ENCODE data around the gene RELA. TPM values are rescaled to one million over a fixed set of nuclear protein-coding genes. Genes with fewer than 3 reads are reported as not detected.
A peak's percentile ranks its signal among the peaks of the same experiment; 100 is the strongest.

RELA gene
- total RNA-seq, 1 donor from 2014 or later = 68.9 TPM

DNA sequence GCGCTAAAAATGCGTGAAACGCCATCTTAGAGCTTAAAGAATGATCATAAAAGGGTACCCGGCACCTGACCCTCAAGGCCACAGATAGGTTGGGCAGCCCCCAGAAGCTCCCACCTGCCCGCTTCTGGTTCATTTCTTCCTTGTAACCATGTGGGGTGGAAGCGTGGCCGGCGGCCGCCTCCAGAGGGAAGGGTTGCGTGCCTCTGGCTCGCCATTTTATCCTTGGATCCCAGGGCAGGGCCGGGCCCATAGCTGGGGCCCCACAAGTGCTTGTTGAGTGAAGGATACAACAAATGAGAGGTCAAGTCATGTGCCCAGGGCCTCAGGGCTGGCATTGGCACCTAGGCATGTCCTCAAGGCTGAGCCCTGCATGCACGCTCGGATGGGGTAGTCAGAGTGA lies 41.3 kb downstream of the RELA start:
- peaks cover 26% of the 10 kb centered on the region for H3K4me1 ChIP-seq
- H3K4me3 ChIP-seq = no peak overlapping the region
- no peaks in the 10 kb centered on the region for H3K27me3 ChIP-seq (ENCODE audit: low read depth)
- DNase-seq = no peak
- H3K9me3 ChIP-seq = no peaks in the 10 kb centered on the region
- peaks cover 89% of the 10 kb centered on the region for H3K36me3 ChIP-seq
- TF ChIP-seq, protein P1, sequence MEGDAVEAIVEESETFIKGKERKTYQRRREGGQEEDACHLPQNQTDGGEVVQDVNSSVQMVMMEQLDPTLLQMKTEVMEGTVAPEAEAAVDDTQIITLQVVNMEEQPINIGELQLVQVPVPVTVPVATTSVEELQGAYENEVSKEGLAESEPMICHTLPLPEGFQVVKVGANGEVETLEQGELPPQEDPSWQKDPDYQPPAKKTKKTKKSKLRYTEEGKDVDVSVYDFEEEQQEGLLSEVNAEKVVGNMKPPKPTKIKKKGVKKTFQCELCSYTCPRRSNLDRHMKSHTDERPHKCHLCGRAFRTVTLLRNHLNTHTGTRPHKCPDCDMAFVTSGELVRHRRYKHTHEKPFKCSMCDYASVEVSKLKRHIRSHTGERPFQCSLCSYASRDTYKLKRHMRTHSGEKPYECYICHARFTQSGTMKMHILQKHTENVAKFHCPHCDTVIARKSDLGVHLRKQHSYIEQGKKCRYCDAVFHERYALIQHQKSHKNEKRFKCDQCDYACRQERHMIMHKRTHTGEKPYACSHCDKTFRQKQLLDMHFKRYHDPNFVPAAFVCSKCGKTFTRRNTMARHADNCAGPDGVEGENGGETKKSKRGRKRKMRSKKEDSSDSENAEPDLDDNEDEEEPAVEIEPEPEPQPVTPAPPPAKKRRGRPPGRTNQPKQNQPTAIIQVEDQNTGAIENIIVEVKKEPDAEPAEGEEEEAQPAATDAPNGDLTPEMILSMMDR (IDR thresholded peaks at IDR 0.05) = no peak
- H3K27ac ChIP-seq = peak overlapping the region; percentile 18
- intact Hi-C loops (cut with DNase I) = no loop called here
- peak in 1 of 2 donors; percentile 45 for ATAC-seq

DNA sequence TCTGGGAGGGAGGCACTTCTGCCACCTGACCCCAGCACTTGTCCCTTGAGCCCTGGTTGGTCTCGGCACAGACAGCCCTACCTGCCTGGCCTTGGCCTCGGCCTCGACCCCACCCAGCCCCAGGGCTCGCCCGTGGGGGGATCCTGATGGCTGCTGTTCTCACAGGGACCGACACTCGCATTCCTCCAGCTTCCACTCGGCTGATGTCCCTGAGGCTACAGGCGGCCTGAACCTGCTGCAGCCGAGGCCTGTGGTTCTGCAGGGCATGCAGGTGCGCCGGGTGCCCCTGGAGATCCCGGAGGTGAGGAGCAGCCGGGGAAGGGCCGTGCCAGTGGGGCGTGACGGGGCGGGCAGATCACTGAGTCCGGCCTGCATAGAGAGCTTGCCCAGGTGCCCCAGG lies 42.0 kb downstream of the RELA start:
- Histone ChIP-seq H3K27me3 (ENCODE audit: low read depth) (no peaks in the 10 kb centered on the region), H3K36me3 (peaks cover 81% of the 10 kb centered on the region), H3K9me3 (no peaks in the 10 kb centered on the region), H3K27ac (peak overlapping the region; percentile 18), H3K4me1 (peaks cover 22% of the 10 kb centered on the region), H3K4me3 (no peak overlapping the region)
- TF ChIP-seq, protein P1 (IDR thresholded peaks at IDR 0.05) = no peak
- intact Hi-C loops (cut with DNase I) = no loop called here
- ATAC-seq (no peak), DNase-seq (no peak)

DNA sequence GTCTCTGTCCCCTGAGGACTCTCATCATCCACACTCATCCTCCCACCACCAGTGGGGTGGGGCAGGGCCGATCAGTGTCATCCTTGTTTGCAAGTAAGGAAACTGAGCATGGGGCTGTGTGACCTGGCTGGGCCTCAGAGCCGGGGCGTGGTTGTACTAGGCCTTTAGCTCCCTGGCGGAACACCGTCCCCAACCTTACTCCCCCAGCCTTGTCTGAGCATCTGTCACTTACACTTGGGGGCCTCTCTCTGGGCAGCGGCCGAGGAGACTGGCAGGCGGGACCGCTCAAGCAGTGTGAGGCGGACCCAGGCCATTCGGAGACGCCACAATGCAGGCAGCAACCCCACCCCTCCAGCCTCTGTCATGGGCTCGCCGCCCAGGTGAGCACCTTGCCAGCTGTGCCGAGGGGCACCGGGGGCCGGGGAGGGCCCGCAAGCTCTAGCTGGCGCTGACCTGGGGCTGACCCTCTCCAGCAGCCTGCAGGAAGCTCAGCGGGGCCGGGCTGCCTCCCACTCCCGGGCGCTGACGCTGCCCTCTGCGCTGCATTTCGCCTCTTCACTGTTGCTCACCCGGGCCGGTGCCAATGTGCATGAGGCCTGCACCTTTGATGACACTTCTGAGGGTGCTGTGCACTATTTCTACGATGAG lies 43.3 kb downstream of the RELA start:
- Histone ChIP-seq H3K27me3 (ENCODE audit: low read depth) (no peaks in the 10 kb centered on the region), H3K36me3 (peaks cover 68% of the 10 kb centered on the region), H3K4me3 (no peak overlapping the region), H3K4me1 (peaks cover 21% of the 10 kb centered on the region), H3K27ac (no peak overlapping the region), H3K9me3 (no peaks in the 10 kb centered on the region)
- ATAC-seq = no peak
- DNase-seq = no peak
- TF ChIP-seq, protein P1 (IDR thresholded peaks at IDR 0.05) = no peak
- intact Hi-C loops (cut with DNase I) = no loop called here

DNA sequence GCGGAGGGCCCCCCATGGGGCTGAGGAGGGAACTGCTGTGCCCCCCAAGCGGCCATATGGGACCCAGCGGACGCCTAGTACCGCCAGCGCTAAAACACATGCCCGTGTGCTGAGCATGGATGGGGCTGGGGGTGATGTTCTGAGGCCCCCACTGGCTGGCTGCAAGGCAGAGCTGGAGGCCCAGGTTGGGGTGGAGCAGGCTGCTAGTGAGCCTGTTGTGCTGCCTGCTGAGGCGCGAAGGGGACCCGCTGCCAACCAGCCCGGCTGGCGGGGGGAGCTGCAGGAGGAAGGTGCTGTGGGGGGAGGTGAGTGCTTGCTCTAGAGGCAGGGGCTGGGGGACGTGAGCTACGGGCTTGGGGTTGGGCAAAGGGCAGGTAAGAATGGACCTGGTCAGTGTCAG lies 44.0 kb downstream of the RELA start:
- Histone ChIP-seq H3K9me3 (no peaks in the 10 kb centered on the region), H3K4me1 (peaks cover 21% of the 10 kb centered on the region), H3K27ac (no peak overlapping the region), H3K27me3 (ENCODE audit: low read depth) (no peaks in the 10 kb centered on the region), H3K4me3 (no peak overlapping the region), H3K36me3 (peaks cover 62% of the 10 kb centered on the region)
- ATAC-seq (no peak), DNase-seq (no peak)
- intact Hi-C loops (cut with DNase I) = no loop called here
- TF ChIP-seq, protein P1 (IDR thresholded peaks at IDR 0.05) = no peak

DNA sequence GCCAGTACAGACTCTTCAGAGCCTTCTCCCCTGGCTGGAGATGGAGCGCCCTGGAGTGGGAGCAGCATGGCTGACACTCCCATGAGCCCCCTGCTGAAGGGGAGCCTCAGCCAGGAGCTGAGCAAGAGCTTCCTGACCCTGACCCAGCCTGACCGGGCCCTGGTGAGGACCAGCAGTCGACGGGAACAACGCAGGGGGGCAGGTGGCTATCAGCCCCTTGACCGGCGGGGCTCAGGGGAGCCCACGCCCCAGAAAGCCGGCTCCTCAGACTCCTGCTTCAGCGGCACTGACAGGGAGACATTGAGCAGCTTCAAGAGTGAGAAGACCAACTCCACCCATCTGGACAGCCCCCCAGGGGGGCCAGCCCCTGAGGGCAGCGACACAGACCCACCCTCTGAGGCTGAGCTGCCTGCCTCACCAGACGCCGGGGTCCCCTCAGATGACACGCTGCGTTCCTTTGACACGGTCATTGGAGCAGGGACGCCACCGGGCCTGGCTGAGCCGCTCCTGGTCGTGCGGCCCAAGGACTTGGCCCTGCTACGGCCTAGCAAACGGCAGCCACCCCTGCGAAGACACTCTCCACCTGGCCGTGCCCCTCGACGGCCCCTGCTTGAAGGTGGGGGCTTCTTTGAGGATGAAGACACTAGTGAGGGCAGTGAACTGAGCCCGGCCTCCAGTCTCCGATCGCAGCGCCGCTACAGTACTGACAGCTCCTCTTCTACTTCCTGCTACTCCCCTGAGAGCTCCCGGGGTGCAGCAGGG lies 44.5 kb downstream of the RELA start:
- ATAC-seq = no peak
- DNase-seq = no peak
- Histone ChIP-seq H3K4me1 (peaks cover 23% of the 10 kb centered on the region), H3K36me3 (peaks cover 56% of the 10 kb centered on the region), H3K27ac (no peak overlapping the region), H3K27me3 (ENCODE audit: low read depth) (no peaks in the 10 kb centered on the region), H3K9me3 (no peaks in the 10 kb centered on the region), H3K4me3 (no peak overlapping the region)
- intact Hi-C loops (cut with DNase I) = no loop called here
- TF ChIP-seq, protein P1 (IDR thresholded peaks at IDR 0.05) = no peak
